GM18858 (cell line): ENCODE results near the gene LRRC41.
"Not testable (repeated sequence)": the region's sequence is repeated elsewhere in the genome, so short reads cannot be mapped to it uniquely, and the experiment has no call there.

Experiments used
- ATAC-seq: cut with Tn5 transposase; IDR thresholded peaks from one replicate; pipeline ENCODE4 v1.9.1; 2021; ENCODE audit not compliant: unreplicated experiment

LRRC41 gene

DNA sequence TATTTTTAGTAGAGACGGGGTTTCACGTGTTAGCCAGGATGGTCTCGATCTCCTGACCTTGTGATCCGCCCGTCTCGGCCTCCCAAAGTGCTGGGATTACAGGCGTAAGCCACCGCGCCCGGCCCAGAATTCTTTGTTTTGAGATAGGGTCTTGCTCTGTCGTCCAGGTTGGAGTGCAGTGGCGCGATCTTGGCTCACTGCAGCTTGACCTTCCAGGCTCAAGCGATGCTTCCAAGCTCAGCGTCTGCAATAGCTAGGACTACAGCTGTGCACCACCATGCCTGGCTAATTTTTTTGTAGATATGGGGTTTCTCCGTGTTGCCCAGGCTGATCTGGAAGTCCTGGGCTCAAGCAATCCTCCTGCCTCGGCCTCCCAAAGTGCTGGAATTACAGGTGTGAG lies 57.3 kb downstream of the LRRC41 start:
- not testable (repeated sequence) for ATAC-seq

DNA sequence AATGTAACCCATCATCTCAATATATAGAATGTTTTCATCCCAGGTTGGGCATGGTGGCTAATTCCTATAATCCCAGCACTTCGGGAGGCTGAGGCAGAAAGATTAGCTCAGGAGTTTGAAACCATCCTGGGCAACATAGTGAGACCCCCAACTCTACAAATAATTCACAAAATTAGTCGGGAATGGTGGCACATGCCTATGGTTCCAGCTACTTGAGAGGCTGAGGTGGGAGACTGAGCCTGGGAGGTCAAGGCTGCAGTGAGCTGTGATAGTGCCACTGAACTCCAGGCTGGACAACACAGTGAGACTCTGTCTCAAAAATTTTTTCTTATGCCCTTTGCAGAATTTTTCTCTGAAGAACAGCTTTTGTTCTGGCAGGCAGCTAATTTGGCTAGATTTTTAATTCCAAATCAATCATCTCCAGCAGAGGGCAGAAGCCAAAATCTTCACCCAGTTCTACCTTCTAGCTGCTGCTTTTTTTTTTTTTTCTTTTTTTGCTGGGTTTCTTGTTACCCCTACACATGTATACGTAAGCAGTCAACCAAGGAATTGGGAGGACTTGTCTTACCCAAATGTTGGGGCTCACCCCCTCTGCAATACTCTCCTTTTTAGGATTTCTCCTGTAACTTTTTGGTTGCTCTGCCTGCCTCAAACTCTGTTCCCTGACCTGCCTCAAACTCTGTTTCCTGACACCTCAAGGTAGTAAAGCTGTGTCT lies 58.6 kb downstream of the LRRC41 start:
- ATAC-seq: no peak

DNA sequence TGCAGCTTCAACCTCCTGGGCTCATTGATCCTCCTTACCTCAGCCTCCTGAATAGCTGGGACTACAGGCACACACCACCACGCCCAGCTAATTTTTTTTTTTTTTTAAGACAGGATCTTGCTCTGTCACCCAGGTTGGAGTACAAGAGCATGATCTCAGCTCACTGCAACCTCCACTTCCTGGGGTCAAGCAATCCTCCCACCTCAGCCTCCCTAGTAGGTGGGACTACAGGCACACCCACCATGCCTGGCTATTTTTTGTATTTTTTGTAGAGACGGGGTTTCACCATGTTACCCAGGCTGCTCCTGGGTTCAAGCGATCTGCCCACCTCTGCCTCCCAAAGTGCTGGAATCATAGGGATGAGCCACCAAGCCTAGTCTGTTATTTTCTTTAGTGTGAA lies 59.6 kb downstream of the LRRC41 start:
- ATAC-seq: not testable (repeated sequence)

DNA sequence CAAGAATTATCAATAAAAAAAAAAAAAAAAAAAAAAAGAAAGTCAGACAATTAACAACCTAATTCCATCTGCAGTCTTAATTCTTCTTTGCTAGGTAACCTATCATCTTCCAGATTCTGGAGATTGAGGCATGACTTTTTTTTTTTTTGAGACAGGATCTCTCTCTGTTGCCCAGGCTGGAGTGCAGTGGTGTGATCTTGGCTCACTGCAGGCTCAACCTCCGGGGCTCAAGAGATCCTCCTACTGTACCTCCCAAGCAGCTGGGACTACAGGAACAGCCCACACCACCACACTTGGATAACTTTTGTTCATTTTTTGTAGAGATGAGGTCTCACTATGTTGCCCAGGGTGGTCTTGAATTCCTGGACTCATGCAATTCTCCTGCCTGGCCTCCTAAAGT lies 60.5 kb downstream of the LRRC41 start:
- no peak for ATAC-seq

DNA sequence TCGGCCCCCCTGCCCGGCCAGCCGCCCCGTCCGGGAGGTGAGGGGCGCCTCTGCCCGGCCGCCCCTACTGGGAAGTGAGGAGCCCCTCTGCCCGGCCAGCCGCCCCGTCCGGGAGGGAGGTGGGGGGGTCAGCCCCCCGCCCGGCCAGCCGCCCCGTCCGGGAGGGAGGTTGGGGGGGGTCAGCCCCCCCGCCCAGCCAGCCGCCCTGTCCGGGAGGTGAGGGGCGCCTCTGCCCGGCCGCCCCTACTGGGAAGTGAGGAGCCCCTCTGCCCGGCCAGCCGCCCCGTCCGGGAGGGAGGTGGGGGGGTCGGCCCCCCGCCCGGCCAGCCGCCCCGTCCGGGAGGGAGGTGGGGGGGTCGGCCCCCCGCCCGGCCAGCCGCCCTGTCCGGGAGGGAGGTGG lies 61.7 kb downstream of the LRRC41 start:
- not testable (repeated sequence) for ATAC-seq

DNA sequence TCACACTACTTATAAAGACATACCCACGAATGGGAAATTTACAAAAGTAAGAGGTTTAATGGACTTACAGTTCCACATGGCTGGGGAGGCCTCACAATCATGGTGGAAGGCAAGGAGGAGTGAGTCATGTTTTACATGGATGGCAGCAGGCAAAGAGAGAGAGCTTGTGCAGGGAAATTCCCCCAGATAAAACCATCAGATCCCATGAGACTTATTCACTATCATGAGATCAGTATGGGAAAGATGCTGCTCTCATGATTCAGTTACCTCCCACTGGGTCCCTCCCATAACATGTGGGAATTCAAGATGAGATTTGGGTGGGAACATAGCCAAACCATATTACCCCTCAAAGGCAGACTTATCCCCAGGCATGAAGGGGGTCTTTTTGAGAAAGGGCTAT lies 64.6 kb downstream of the LRRC41 start:
- ATAC-seq: not testable (repeated sequence)

DNA sequence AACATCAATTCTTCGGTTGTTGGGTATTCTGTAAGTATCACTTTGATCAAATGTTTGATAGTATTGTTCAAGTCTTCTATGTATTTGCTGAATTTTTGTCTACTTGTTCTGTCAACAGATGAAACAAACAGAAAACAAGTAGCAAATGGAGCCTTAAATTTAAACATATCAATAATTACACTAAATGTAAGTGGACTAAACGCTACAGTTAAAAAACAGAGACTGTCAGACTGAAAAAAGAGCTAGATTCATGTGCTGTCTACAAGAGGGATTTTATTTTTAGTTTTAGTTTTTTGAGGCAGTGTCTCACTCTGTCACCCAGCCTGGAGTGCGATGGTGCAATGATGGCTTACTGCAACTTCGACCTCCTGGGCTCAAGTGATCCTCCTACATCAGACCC lies 66.5 kb downstream of the LRRC41 start:
- ATAC-seq: no peak

DNA sequence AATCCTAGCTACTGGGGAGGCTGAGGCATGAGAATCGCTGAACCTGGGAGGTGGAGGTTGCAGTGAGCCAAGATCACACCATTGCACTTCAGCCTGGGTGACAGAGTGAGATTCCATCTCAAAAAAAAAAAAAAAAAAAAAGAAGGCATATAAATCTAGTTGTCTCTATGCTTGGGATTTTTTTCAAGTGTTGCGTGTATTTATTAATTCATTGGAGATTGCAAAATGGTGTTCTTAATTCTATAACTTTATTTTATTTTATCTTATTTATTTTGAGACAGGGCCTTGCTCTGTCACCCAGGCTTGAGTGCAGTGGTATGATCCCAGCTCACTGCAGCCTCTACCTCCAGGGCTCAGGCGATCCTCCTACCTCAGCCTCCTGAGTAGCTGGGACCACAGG lies 72.2 kb downstream of the LRRC41 start:
- not testable (repeated sequence) for ATAC-seq
